ENCODE measurements around the gene DLL3.

DLL3 gene

GRCh38 chr19:39494661-39495060, 4.1 kb upstream of the DLL3 start:
- Histone ChIP-seq H3K36me3 (ENCODE audit: control insufficient read depth, insufficient read depth, low read length) (no peaks in the 10 kb centered on the region), H3K27me3 (ENCODE audit: control insufficient read depth, insufficient read depth, low read length) (peaks cover 33% of the 10 kb centered on the region), H3K9ac (ENCODE audit: low read length) (no peak overlapping the region), H3K4me3 (ENCODE audit: low read length) (no peak overlapping the region), H3K4me1 (ENCODE audit: control insufficient read depth, insufficient read depth, low read length) (peaks cover 9% of the 10 kb centered on the region), H3K9me3 (ENCODE audit: control insufficient read depth, low read length) (no peaks in the 10 kb centered on the region)

GRCh38 chr19:39496063-39496462, 2.7 kb upstream of the DLL3 start:
- H3K4me3 ChIP-seq (ENCODE audit: low read length) = no peak overlapping the region
- H3K9me3 ChIP-seq (ENCODE audit: control insufficient read depth, low read length) = no peaks in the 10 kb centered on the region
- no peaks in the 10 kb centered on the region for H3K36me3 ChIP-seq (ENCODE audit: control insufficient read depth, insufficient read depth, low read length)
- H3K27me3 ChIP-seq (ENCODE audit: control insufficient read depth, insufficient read depth, low read length) = peaks cover 43% of the 10 kb centered on the region
- peaks cover 9% of the 10 kb centered on the region for H3K4me1 ChIP-seq (ENCODE audit: control insufficient read depth, insufficient read depth, low read length)
- H3K9ac ChIP-seq (ENCODE audit: low read length) = no peak overlapping the region

- Histone ChIP-seq H3K27me3 (ENCODE audit: control insufficient read depth, insufficient read depth, low read length) (peaks cover 43% of the 10 kb centered on the region), H3K9ac (ENCODE audit: low read length) (no peak overlapping the region), H3K36me3 (ENCODE audit: control insufficient read depth, insufficient read depth, low read length) (no peaks in the 10 kb centered on the region), H3K4me1 (ENCODE audit: control insufficient read depth, insufficient read depth, low read length) (peaks cover 9% of the 10 kb centered on the region), H3K4me3 (ENCODE audit: low read length) (no peak overlapping the region), H3K9me3 (ENCODE audit: control insufficient read depth, low read length) (no peaks in the 10 kb centered on the region)
Measured at GRCh38 chr19:39497701-39497995, 1.1 kb upstream of the DLL3 start.

GRCh38 chr19:39497996-39498797, 550 bp upstream of the DLL3 start:
- Histone ChIP-seq H3K9me3 (ENCODE audit: control insufficient read depth, low read length) (no peaks in the 10 kb centered on the region), H3K4me3 (ENCODE audit: low read length) (no peak overlapping the region), H3K4me1 (ENCODE audit: control insufficient read depth, insufficient read depth, low read length) (peaks cover 9% of the 10 kb centered on the region), H3K9ac (ENCODE audit: low read length) (no peak overlapping the region), H3K36me3 (ENCODE audit: control insufficient read depth, insufficient read depth, low read length) (no peaks in the 10 kb centered on the region), H3K27me3 (ENCODE audit: control insufficient read depth, insufficient read depth, low read length) (peaks cover 48% of the 10 kb centered on the region)

- H3K27me3 ChIP-seq (ENCODE audit: control insufficient read depth, insufficient read depth, low read length) = peaks cover 61% of the 10 kb centered on the region
Measured at GRCh38 chr19:39499932-39500331, 1.2 kb downstream of the DLL3 start.

GRCh38 chr19:39500543-39500942, 1.8 kb downstream of the DLL3 start:
- no peaks in the 10 kb centered on the region for H3K9me3 ChIP-seq (ENCODE audit: control insufficient read depth, low read length)
- H3K27me3 ChIP-seq (ENCODE audit: control insufficient read depth, insufficient read depth, low read length) = peaks cover 67% of the 10 kb centered on the region
- no peaks in the 10 kb centered on the region for H3K36me3 ChIP-seq (ENCODE audit: control insufficient read depth, insufficient read depth, low read length)
- no peak overlapping the region for H3K4me3 ChIP-seq (ENCODE audit: low read length)
- H3K9ac ChIP-seq (ENCODE audit: low read length) = no peak overlapping the region
- H3K4me1 ChIP-seq (ENCODE audit: control insufficient read depth, insufficient read depth, low read length) = peaks cover 9% of the 10 kb centered on the region

More at GRCh38 chr19:39499932-39500331, 1.2 kb downstream of the DLL3 start:
- Histone ChIP-seq H3K36me3 (ENCODE audit: control insufficient read depth, insufficient read depth, low read length) (no peaks in the 10 kb centered on the region), H3K4me3 (ENCODE audit: low read length) (no peak overlapping the region), H3K9ac (ENCODE audit: low read length) (no peak overlapping the region), H3K4me1 (ENCODE audit: control insufficient read depth, insufficient read depth, low read length) (peaks cover 9% of the 10 kb centered on the region), H3K9me3 (ENCODE audit: control insufficient read depth, low read length) (no peaks in the 10 kb centered on the region)

GRCh38 chr19:39501340-39501739, 2.6 kb downstream of the DLL3 start:
- Histone ChIP-seq H3K4me3 (ENCODE audit: low read length) (no peak overlapping the region), H3K27me3 (ENCODE audit: control insufficient read depth, insufficient read depth, low read length) (peaks cover 66% of the 10 kb centered on the region), H3K9ac (ENCODE audit: low read length) (no peak overlapping the region), H3K36me3 (ENCODE audit: control insufficient read depth, insufficient read depth, low read length) (no peaks in the 10 kb centered on the region), H3K9me3 (ENCODE audit: control insufficient read depth, low read length) (no peaks in the 10 kb centered on the region), H3K4me1 (ENCODE audit: control insufficient read depth, insufficient read depth, low read length) (peaks cover 9% of the 10 kb centered on the region)

GRCh38 chr19:39502640-39503417, 4.1 kb downstream of the DLL3 start:
- no peaks in the 10 kb centered on the region for H3K9me3 ChIP-seq (ENCODE audit: control insufficient read depth, low read length)
- H3K4me3 ChIP-seq (ENCODE audit: low read length) = no peak overlapping the region
- peaks cover 69% of the 10 kb centered on the region for H3K27me3 ChIP-seq (ENCODE audit: control insufficient read depth, insufficient read depth, low read length)
- H3K36me3 ChIP-seq (ENCODE audit: control insufficient read depth, insufficient read depth, low read length) = no peaks in the 10 kb centered on the region
- H3K9ac ChIP-seq (ENCODE audit: low read length) = no peak overlapping the region
- H3K4me1 ChIP-seq (ENCODE audit: control insufficient read depth, insufficient read depth, low read length) = peaks cover 8% of the 10 kb centered on the region

GRCh38 chr19:39506598-39506943, 7.8 kb downstream of the DLL3 start:
- no peaks in the 10 kb centered on the region for H3K9me3 ChIP-seq (ENCODE audit: control insufficient read depth, low read length)
- H3K4me1 ChIP-seq (ENCODE audit: control insufficient read depth, insufficient read depth, low read length) = no peaks in the 10 kb centered on the region
- no peak overlapping the region for H3K9ac ChIP-seq (ENCODE audit: low read length)
- H3K36me3 ChIP-seq (ENCODE audit: control insufficient read depth, insufficient read depth, low read length) = no peaks in the 10 kb centered on the region
- H3K27me3 ChIP-seq (ENCODE audit: control insufficient read depth, insufficient read depth, low read length) = peaks cover 56% of the 10 kb centered on the region
- H3K4me3 ChIP-seq (ENCODE audit: low read length) = no peak overlapping the region

GRCh38 chr19:39506944-39507714, 8.4 kb downstream of the DLL3 start:
- no peaks in the 10 kb centered on the region for H3K4me1 ChIP-seq (ENCODE audit: control insufficient read depth, insufficient read depth, low read length)
- H3K9me3 ChIP-seq (ENCODE audit: control insufficient read depth, low read length) = no peaks in the 10 kb centered on the region
- H3K4me3 ChIP-seq (ENCODE audit: low read length) = no peak overlapping the region
- H3K36me3 ChIP-seq (ENCODE audit: control insufficient read depth, insufficient read depth, low read length) = no peaks in the 10 kb centered on the region
- peaks cover 57% of the 10 kb centered on the region for H3K27me3 ChIP-seq (ENCODE audit: control insufficient read depth, insufficient read depth, low read length)
- no peak overlapping the region for H3K9ac ChIP-seq (ENCODE audit: low read length)

GRCh38 chr19:39507715-39508364, 9.1 kb downstream of the DLL3 start:
- no peak overlapping the region for H3K4me3 ChIP-seq (ENCODE audit: low read length)
- H3K9me3 ChIP-seq (ENCODE audit: control insufficient read depth, low read length) = no peaks in the 10 kb centered on the region
- H3K27me3 ChIP-seq (ENCODE audit: control insufficient read depth, insufficient read depth, low read length) = peaks cover 56% of the 10 kb centered on the region
- H3K4me1 ChIP-seq (ENCODE audit: control insufficient read depth, insufficient read depth, low read length) = no peaks in the 10 kb centered on the region
- H3K9ac ChIP-seq (ENCODE audit: low read length) = no peak overlapping the region
- no peaks in the 10 kb centered on the region for H3K36me3 ChIP-seq (ENCODE audit: control insufficient read depth, insufficient read depth, low read length)
